GM18517 (cell line): ENCODE results near the gene GSE1.

Source experiments
- ATAC-seq: cut with Tn5 transposase; IDR thresholded peaks from one replicate; pipeline ENCODE4 v1.9.1; 2021; ENCODE audit warnings: mild to moderate bottlenecking, moderate library complexity; ENCODE audit not compliant: unreplicated experiment

Gene GSE1

GRCh38 chr16:85616607-85617321, 3.6 kb downstream of the GSE1 start:
- no peak for ATAC-seq

- no peak for ATAC-seq
Measured at GRCh38 chr16:85617948-85618347, 4.8 kb downstream of the GSE1 start.

GRCh38 chr16:85618521-85618920, 5.4 kb downstream of the GSE1 start:
- no peak for ATAC-seq

- ATAC-seq, result no peak
Measured at GRCh38 chr16:85619101-85619891, 6.2 kb downstream of the GSE1 start.

- no peak for ATAC-seq
Measured at GRCh38 chr16:85620374-85620773, 7.3 kb downstream of the GSE1 start.

- ATAC-seq, result no peak
Measured at GRCh38 chr16:85621698-85622428, 8.7 kb downstream of the GSE1 start.

- ATAC-seq, result no peak
Measured at GRCh38 chr16:85622683-85623082, 9.6 kb downstream of the GSE1 start.

GRCh38 chr16:85623250-85623649, 10.1 kb downstream of the GSE1 start:
- no peak for ATAC-seq

GRCh38 chr16:85623997-85624601, 11.0 kb downstream of the GSE1 start:
- no peak for ATAC-seq

- ATAC-seq, result no peak
Measured at GRCh38 chr16:85624646-85625045, 11.5 kb downstream of the GSE1 start.

- no peak for ATAC-seq
Measured at GRCh38 chr16:85625053-85625452, 11.9 kb downstream of the GSE1 start.

- ATAC-seq, result no peak
Measured at GRCh38 chr16:85625485-85626117, 12.5 kb downstream of the GSE1 start.

GRCh38 chr16:85626191-85626981, 13.3 kb downstream of the GSE1 start:
- ATAC-seq, result no peak

- no peak for ATAC-seq
Measured at GRCh38 chr16:85627089-85627488, 14.0 kb downstream of the GSE1 start.

GRCh38 chr16:85627526-85628264, 14.6 kb downstream of the GSE1 start:
- ATAC-seq, result no peak

GRCh38 chr16:85628265-85628556, 15.1 kb downstream of the GSE1 start:
- ATAC-seq, result no peak

GRCh38 chr16:85628645-85629044, 15.5 kb downstream of the GSE1 start:
- no peak for ATAC-seq

GRCh38 chr16:85629326-85629725, 16.2 kb downstream of the GSE1 start:
- no peak for ATAC-seq

GRCh38 chr16:85629853-85630252, 16.7 kb downstream of the GSE1 start:
- no peak for ATAC-seq

- ATAC-seq, result no peak
Measured at GRCh38 chr16:85631230-85631629, 18.1 kb downstream of the GSE1 start.
